Thyroid gland (tissue), 4 donors: ENCODE measurements around the gene AKAP6. TPM values are rescaled to one million over a fixed set of nuclear protein-coding genes. Genes with fewer than 3 reads are reported as not detected.

Experiments
- DNase-seq, 2 donors: peaks; one replicate each; pipeline ENCODE4 v3.0.0-alpha.2; 2019
- H3K27ac ChIP-seq, 3 donors: fragments of 200-600 bp; sonication (generic); 1 replicate in 2 of 3; 2 replicates in 1 of 3; pipeline ENCODE4 v1.5.1; 2016 to 2019; ENCODE audit warnings: mild to moderate bottlenecking in 1 of 3, moderate library complexity in 1 of 3
- H3K27me3 ChIP-seq: fragments of 200-600 bp; sonication (generic); one replicate; pipeline ENCODE4 v1.5.1; 2019
- H3K36me3 ChIP-seq, 2 donors: fragments of 200-600 bp; sonication (generic); one replicate each; pipeline ENCODE4 v1.5.1; 2016 to 2019
- H3K4me1 ChIP-seq, 2 donors: fragments of 200-600 bp; sonication (generic); one replicate each; pipeline ENCODE4 v1.5.1; 2017 to 2019
- H3K4me3 ChIP-seq, 3 donors: fragments of 200-600 bp; sonication (generic); replicated peaks in 1 of 3; 1 replicate in 2 of 3; 2 replicates in 1 of 3; pipeline ENCODE4 v1.5.1; 2016; ENCODE audit warnings: mild to moderate bottlenecking in 1 of 3
- H3K9me3 ChIP-seq: fragments of 200-600 bp; sonication (generic); one replicate; pipeline ENCODE4 v1.5.1; 2017
- CTCF ChIP-seq, 6 experiments: fragments of 200-600 bp in 3 of 6; fragments of 450-650 bp in 3 of 6; sonication (generic) in 3 of 6; IDR thresholded peaks; one replicate each; pipeline ENCODE4 v1.5.1; 2016 to 2019; ENCODE audit warnings: antibody characterized with exemption in 6 of 6, mild to moderate bottlenecking in 2 of 6, inconsistent platforms in 1 of 6, moderate library complexity in 1 of 6
- POLR2A ChIP-seq, 2 donors: fragments of 450-650 bp; IDR thresholded peaks; one replicate each; pipeline ENCODE4 v1.6.1; 2017; ENCODE audit warnings: antibody characterized with exemption in 2 of 2, mild to moderate bottlenecking in 2 of 2, moderate library complexity in 1 of 2
- WGBS, 2 donors: methylation state at CpG; one replicate each; pipeline ENCODE4 v1.1.5; 2017; 5-methylcytosine and 5-hydroxymethylcytosine counted together
- intact Hi-C: fragments of 100-400 bp; cut with DNase I; formaldehyde crosslinking; loops from one replicate; pipeline ENCODE4 v1.15.1; 2023
- total RNA-seq, 4 donors: library from RNA; depleted of rRNA; stranded (reverse); fragments of >200 nt; gene quantifications; one replicate each; pipeline ENCODE4 v1.2.3, GENCODE V29; 2016

The AKAP6 gene
- total RNA-seq, 4 donors from 2014 or later: 13.0 to 34.5 (median 22.7) TPM

GRCh38 chr14:32319368-32320049 is 9.6 kb upstream of the AKAP6 start:
- Histone ChIP-seq H3K36me3 (no peaks in the 10 kb centered on the region), H3K4me1 (peaks cover 12 to 18% of the 10 kb centered on the region in 2 donors), H3K9me3 (no peaks in the 10 kb centered on the region), H3K4me3 (no peak overlapping the region), H3K27me3 (no peaks in the 10 kb centered on the region), H3K27ac (peak overlapping the region in 2 of 3 donors; percentile 52 to 64)
- intact Hi-C loops: no loop called here
- TF ChIP-seq POLR2A (IDR thresholded peaks at IDR 0.05): no peak
- no peak for DNase-seq

- no peaks in the 10 kb centered on the region for H3K27me3 ChIP-seq
- intact Hi-C loops: no loop called here
- H3K4me3 ChIP-seq: no peak overlapping the region
- peaks cover 19 to 28% of the 10 kb centered on the region in 2 donors for H3K4me1 ChIP-seq
- no peak for DNase-seq
- 90 to 95% methylated on average over 1 of the region's 1 CpG for WGBS, 2 donors
- no peak for TF ChIP-seq POLR2A (IDR thresholded peaks at IDR 0.05)
- TF ChIP-seq CTCF (IDR thresholded peaks at IDR 0.05): no peak
- no peaks in the 10 kb centered on the region for H3K9me3 ChIP-seq
- no peaks in the 10 kb centered on the region for H3K36me3 ChIP-seq
- H3K27ac ChIP-seq: no peak overlapping the region
These were observed 4.5 kb upstream of the AKAP6 start for GRCh38 chr14:32324601-32325000.

GRCh38 chr14:32327255-32327961 is 1.7 kb upstream of the AKAP6 start:
- Histone ChIP-seq H3K9me3 (no peaks in the 10 kb centered on the region), H3K27me3 (no peaks in the 10 kb centered on the region), H3K27ac (peak overlapping the region in 1 of 3 donors; percentile 95), H3K36me3 (no peaks in the 10 kb centered on the region), H3K4me1 (peaks cover 31 to 35% of the 10 kb centered on the region in 2 donors), H3K4me3 (no peak overlapping the region)
- 91 to 93% methylated on average over 2 of the region's 2 CpGs for WGBS, 2 donors
- intact Hi-C loops: no loop called here
- DNase-seq: no peak
- TF ChIP-seq CTCF (IDR thresholded peaks at IDR 0.05) (no peak), POLR2A (IDR thresholded peaks at IDR 0.05) (no peak)

GRCh38 chr14:32329690-32330285 is 690 bp downstream of the AKAP6 start:
- peak; percentile 55 for DNase-seq
- H3K27ac ChIP-seq: peak overlapping the region; percentile 70 to 95 (median 85)
- 59 to 64% methylated on average over 2 of the region's 2 CpGs for WGBS, 2 donors
- peaks cover 34 to 39% of the 10 kb centered on the region in 2 donors for H3K4me1 ChIP-seq
- no peaks in the 10 kb centered on the region for H3K27me3 ChIP-seq
- no peak for TF ChIP-seq POLR2A (IDR thresholded peaks at IDR 0.05)
- no peak for TF ChIP-seq CTCF (IDR thresholded peaks at IDR 0.05)
- H3K4me3 ChIP-seq: no peak overlapping the region
- no peaks in the 10 kb centered on the region for H3K9me3 ChIP-seq
- H3K36me3 ChIP-seq: no peaks in the 10 kb centered on the region
- intact Hi-C loops: no loop called here

GRCh38 chr14:32330351-32331111 is 1.4 kb downstream of the AKAP6 start:
- DNase-seq: no peak
- 47 to 53% methylated on average over 4 of the region's 4 CpGs for WGBS, 2 donors
- Histone ChIP-seq H3K27me3 (no peaks in the 10 kb centered on the region), H3K4me3 (no peak overlapping the region), H3K36me3 (no peaks in the 10 kb centered on the region), H3K4me1 (peaks cover 42 to 47% of the 10 kb centered on the region in 2 donors), H3K27ac (peak overlapping the region; percentile 70 to 95 (median 85)), H3K9me3 (no peaks in the 10 kb centered on the region)
- TF ChIP-seq CTCF (IDR thresholded peaks at IDR 0.05): no peak
- no peak for TF ChIP-seq POLR2A (IDR thresholded peaks at IDR 0.05)
- intact Hi-C loops: no loop called here
